ENCODE measurements around the gene HECTD2.

DNA sequence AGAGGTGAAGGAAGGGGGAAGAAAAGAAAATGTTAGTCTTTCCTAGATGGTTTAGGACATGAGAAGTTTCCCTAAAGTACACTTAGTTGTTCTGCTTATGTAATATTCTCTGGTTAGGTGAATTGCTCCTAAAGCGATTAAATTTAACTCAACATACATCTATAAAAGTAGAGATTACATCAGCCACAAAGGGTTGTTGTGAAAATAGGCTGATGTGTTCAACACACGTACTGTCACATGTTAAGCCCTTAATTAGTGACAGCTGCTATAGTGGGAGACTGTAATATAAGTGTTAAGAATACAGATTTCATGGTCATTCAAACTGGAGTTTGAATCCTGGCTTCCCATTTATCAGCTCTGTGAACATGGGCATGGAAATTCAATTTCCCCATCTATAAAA, 12.8 kb downstream of the HECTD2 start:
- TF ChIP-seq, protein P1, sequence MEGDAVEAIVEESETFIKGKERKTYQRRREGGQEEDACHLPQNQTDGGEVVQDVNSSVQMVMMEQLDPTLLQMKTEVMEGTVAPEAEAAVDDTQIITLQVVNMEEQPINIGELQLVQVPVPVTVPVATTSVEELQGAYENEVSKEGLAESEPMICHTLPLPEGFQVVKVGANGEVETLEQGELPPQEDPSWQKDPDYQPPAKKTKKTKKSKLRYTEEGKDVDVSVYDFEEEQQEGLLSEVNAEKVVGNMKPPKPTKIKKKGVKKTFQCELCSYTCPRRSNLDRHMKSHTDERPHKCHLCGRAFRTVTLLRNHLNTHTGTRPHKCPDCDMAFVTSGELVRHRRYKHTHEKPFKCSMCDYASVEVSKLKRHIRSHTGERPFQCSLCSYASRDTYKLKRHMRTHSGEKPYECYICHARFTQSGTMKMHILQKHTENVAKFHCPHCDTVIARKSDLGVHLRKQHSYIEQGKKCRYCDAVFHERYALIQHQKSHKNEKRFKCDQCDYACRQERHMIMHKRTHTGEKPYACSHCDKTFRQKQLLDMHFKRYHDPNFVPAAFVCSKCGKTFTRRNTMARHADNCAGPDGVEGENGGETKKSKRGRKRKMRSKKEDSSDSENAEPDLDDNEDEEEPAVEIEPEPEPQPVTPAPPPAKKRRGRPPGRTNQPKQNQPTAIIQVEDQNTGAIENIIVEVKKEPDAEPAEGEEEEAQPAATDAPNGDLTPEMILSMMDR (IDR thresholded peaks at IDR 0.05; ENCODE audit: low read depth, low read length, poor library complexity, severe bottlenecking) = no peak
- no peak for TF ChIP-seq EZH2phosphoT487 (IDR thresholded peaks at IDR 0.05; ENCODE audit: borderline replicate concordance, low read length)
